Melanocyte of skin (primary cell): Measurements from ENCODE around the gene ZSWIM5. TPM values are rescaled to one million over a fixed set of nuclear protein-coding genes. Genes with fewer than 3 reads are reported as not detected.

ENCODE experiments used
- total RNA-seq, 2 donors: library from RNA; depleted of rRNA; stranded (reverse); fragments of >200 nt; gene quantifications; 2 replicates each; pipeline ENCODE4 v1.2.3, GENCODE V29; 2012

The ZSWIM5 gene
- total RNA-seq, result under 1 TPM in 1 of 2 donors, not detected in 1; 0.69 TPM

DNA sequence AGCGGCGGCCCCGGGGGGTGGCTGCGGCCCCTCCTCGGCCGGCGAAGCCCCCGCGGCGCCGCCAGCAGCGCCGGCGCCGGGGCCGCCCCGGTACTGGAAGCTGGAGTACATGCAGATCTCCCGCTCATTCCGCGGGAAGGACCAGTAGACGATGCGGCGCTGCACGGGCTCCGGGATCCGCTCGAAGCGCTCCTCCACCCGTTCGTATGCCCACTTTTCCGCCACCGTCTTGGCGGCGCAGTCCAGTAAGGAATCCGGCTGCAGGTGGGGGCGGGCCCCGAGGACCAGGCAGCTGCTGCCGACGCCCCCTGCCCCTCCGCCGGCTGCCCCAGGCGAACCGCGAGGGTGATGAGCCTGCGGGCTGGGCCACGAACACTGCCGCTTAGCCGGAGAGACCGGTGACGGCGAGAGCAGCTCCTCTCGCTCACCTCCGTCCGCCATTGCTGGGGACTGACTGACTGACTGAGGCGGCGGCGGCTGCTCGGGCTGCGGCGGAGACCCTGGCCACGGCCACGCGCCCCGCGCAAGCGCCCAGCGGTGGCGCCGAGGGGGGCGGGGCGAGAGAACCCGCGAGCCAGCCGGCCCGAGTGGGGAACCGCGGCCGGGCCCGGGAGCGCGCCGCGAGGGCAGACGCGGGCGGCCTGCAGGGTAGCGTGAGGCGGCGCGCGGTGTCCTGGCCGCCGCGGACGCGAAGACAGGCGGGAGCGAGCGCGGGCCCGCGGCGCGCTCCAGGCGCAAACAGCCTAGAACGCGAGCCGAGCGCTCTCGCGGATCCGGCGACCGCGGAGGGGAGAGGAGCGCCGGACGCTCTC lies at the start of gene ZSWIM5:
Gene ZSWIM5, minus strand, starts transcription at position 696 of the 812 bp plus-strand sequence. Its CDS starts 255 bp downstream, at position 441.

DNA sequence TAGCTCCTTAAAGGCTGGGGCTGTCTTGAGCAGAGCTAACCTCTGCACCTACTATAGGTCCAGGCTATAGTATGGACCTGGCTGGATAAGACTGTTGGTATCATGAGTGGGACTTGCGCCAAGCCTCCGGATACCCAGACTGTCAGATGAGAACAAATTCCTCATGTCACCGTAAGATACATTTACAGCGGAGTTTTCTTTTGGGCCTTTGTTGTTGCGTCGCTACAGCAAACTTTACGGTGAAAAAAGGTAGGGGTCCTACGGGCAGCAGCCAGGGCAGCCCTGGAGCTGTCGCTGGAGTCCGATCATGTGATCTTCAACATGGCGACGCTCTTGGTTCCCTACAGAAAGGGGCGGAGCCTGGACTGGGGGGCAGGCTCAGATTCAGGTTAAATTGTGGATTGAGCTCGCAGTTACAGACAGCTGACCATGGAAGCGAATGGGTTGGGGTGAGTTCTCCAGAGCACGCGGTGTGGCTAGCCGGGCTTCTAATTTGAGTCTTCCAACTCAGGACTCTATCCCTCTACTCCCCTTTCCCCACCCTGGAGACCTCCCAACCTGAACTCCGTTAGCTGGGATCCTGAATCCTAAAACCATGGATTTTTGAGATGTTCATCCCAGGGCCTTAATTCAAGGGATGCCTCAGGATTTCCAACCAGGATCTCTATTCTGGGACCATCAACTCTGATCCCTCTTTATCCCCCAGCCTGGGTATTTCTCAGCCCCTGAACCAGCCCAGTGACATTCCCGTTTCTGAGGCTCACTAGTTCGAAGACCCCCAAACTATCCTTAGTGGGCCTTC lies 194.4 kb downstream of the ZSWIM5 start, which contains the start of gene UROD:
Gene UROD, plus strand, starts transcription at position 418 of the 802 bp plus-strand sequence. Its CDS starts 12 bp downstream, at position 430.

GRCh38 chr1:45010855-45011811 lies 195.3 kb downstream of the ZSWIM5 start, which contains the start of gene HECTD3:
Gene HECTD3 (minus strand): TSS chr1:45011324. CDS start chr1:45011257, 67 bp downstream.

Other genes starting within 250 kb of the ZSWIM5 start
- gene EIF2B3, start 220.0 kb downstream of the ZSWIM5 start, total RNA-seq, result 10 to 100 TPM; 27.9 to 44.6 TPM
- gene HECTD3, start 195.3 kb downstream of the ZSWIM5 start, total RNA-seq, result 10 to 100 TPM; 40.6 to 42.0 TPM
- gene UROD, start 194.4 kb downstream of the ZSWIM5 start, total RNA-seq, result 100 to 1,000 TPM; 131 to 137 TPM
- 10 to 100 TPM in 1 of 2 donors, 1 to 10 TPM in 1; 5.9 to 12.7 TPM for gene HPDL, start 120.3 kb upstream of the ZSWIM5 start, total RNA-seq
- 10 to 100 TPM; 13.4 to 32.3 TPM for gene TOE1, start 133.6 kb upstream of the ZSWIM5 start, total RNA-seq
- 10 to 100 TPM in 1 of 2 donors, 1 to 10 TPM in 1; 10.0 to 18.3 TPM for gene MUTYH, start 133.8 kb upstream of the ZSWIM5 start, total RNA-seq